ENCODE data around the gene NAALADL2. TPM values are rescaled to one million over a fixed set of nuclear protein-coding genes. Genes with fewer than 3 reads are reported as not detected.
"Not testable (repeated sequence)": the region's sequence is repeated elsewhere in the genome, so short reads cannot be mapped to it uniquely, and the experiment has no call there.

The NAALADL2 gene
- total RNA-seq, 1 donor from 2014 or later = 11.5 TPM

GRCh38 chr3:175807175-175807574, 948.0 kb downstream of the NAALADL2 start:
- no peak for DNase-seq (ENCODE audit: low spot score)
- no peaks in the 10 kb centered on the region for H3F3A ChIP-seq (ENCODE audit: low read depth)
- H3K27ac ChIP-seq = no peak overlapping the region
- H3K4me2 ChIP-seq = no peak overlapping the region
- no peak overlapping the region for H3K4me3 ChIP-seq
- Mint-ChIP-seq H3K4me1 (no peaks in the 10 kb centered on the region), H3K27ac (no peak overlapping the region), H3K9me3 (no peaks in the 10 kb centered on the region), H3K4me3 (no peak overlapping the region), H3K27me3 (ENCODE audit: insufficient read depth, low read depth) (no peaks in the 10 kb centered on the region), H3K36me3 (no peaks in the 10 kb centered on the region)
- no peak overlapping the region for H3K9ac ChIP-seq
- H3K79me2 ChIP-seq (ENCODE audit: low read depth) = no peaks in the 10 kb centered on the region
- TF ChIP-seq CTCF (IDR thresholded peaks at IDR 0.05) (no peak), EZH2 (IDR thresholded peaks at IDR 0.05) (no peak), EZH2phosphoT487 (IDR thresholded peaks at IDR 0.05) (no peak)
- H3K27me3 ChIP-seq = no peaks in the 10 kb centered on the region
- no peaks in the 10 kb centered on the region for H4K20me1 ChIP-seq (ENCODE audit: low read depth)
- no peaks in the 10 kb centered on the region for H3K9me3 ChIP-seq (ENCODE audit: low read depth)
- no peaks in the 10 kb centered on the region for H3K36me3 ChIP-seq
- no peak overlapping the region for H2AFZ ChIP-seq (replicated peaks)
- H3K4me1 ChIP-seq = no peaks in the 10 kb centered on the region

- Mint-ChIP-seq H3K27me3 (ENCODE audit: insufficient read depth, low read depth) (no peaks in the 10 kb centered on the region), H3K4me1 (no peaks in the 10 kb centered on the region), H3K4me3 (no peak overlapping the region), H3K9me3 (peaks cover 31% of the 10 kb centered on the region), H3K27ac (no peak overlapping the region), H3K36me3 (peaks cover 3% of the 10 kb centered on the region)
- TF ChIP-seq CTCF (IDR thresholded peaks at IDR 0.05) = no peak
- Histone ChIP-seq H3F3A (ENCODE audit: low read depth) (no peaks in the 10 kb centered on the region), H3K9me3 (ENCODE audit: low read depth) (no peaks in the 10 kb centered on the region), H3K4me2 (no peak overlapping the region), H3K27ac (no peak overlapping the region), H3K4me3 (no peak overlapping the region), H3K79me2 (ENCODE audit: low read depth) (no peaks in the 10 kb centered on the region), H3K9ac (no peak overlapping the region), H3K4me1 (peaks cover 3% of the 10 kb centered on the region), H3K36me3 (no peaks in the 10 kb centered on the region), H2AFZ (replicated peaks) (no peak overlapping the region), H4K20me1 (ENCODE audit: low read depth) (no peaks in the 10 kb centered on the region), H3K27me3 (no peaks in the 10 kb centered on the region)
- no peak for DNase-seq (ENCODE audit: low spot score)
Measured at GRCh38 chr3:175818811-175819464, 959.8 kb downstream of the NAALADL2 start.

GRCh38 chr3:175822766-175823491, 963.8 kb downstream of the NAALADL2 start:
- H3K9me3 Mint-ChIP-seq = peaks cover 21% of the 10 kb centered on the region
- not testable (repeated sequence) for H3K36me3 ChIP-seq; H3K4me2 ChIP-seq; DNase-seq (ENCODE audit: low spot score); H3K27ac Mint-ChIP-seq; H3F3A ChIP-seq (ENCODE audit: low read depth); H3K27me3 ChIP-seq; H3K27ac ChIP-seq; H3K9me3 ChIP-seq (ENCODE audit: low read depth); H3K9ac ChIP-seq; H3K79me2 ChIP-seq (ENCODE audit: low read depth); H3K36me3 Mint-ChIP-seq; H2AFZ ChIP-seq (replicated peaks); H3K4me1 ChIP-seq; H4K20me1 ChIP-seq (ENCODE audit: low read depth); H3K4me1 Mint-ChIP-seq; H3K27me3 Mint-ChIP-seq (ENCODE audit: insufficient read depth, low read depth); H3K4me3 Mint-ChIP-seq; H3K4me3 ChIP-seq

- H3K4me3 ChIP-seq; H3F3A ChIP-seq (ENCODE audit: low read depth); DNase-seq (ENCODE audit: low spot score); H3K27ac ChIP-seq; H2AFZ ChIP-seq (replicated peaks); H3K4me3 Mint-ChIP-seq; H3K9me3 Mint-ChIP-seq; H3K27ac Mint-ChIP-seq; H4K20me1 ChIP-seq (ENCODE audit: low read depth); H3K36me3 ChIP-seq; H3K9me3 ChIP-seq (ENCODE audit: low read depth); H3K27me3 ChIP-seq; H3K79me2 ChIP-seq (ENCODE audit: low read depth); H3K4me1 ChIP-seq; H3K36me3 Mint-ChIP-seq; H3K4me1 Mint-ChIP-seq; H3K9ac ChIP-seq; H3K4me2 ChIP-seq; H3K27me3 Mint-ChIP-seq (ENCODE audit: insufficient read depth, low read depth): not testable (repeated sequence)
Measured at GRCh38 chr3:175825016-175825580, 966.0 kb downstream of the NAALADL2 start.

All from neural progenitor cell (in vitro differentiated cells).